Activated T-helper 1 cell treated with Interleukin-2 at 50 U/mL for 16 hours (primary cell): ENCODE data around the gene TRPC4AP.
"Not testable (repeated sequence)": the region's sequence is repeated elsewhere in the genome, so short reads cannot be mapped to it uniquely, and the experiment has no call there.

Experiments used
- DNase-seq: peaks from one replicate; pipeline ENCODE4 v3.0.0-alpha.2; 2020; ENCODE audit warnings: low read depth

Gene TRPC4AP

GRCh38 chr20:35055445-35056276, 36.9 kb downstream of the TRPC4AP start:
- no peak for DNase-seq

- DNase-seq: no peak
These were observed 37.8 kb downstream of the TRPC4AP start for GRCh38 chr20:35054814-35055213.

GRCh38 chr20:35052616-35053015, 40.0 kb downstream of the TRPC4AP start:
- DNase-seq: not testable (repeated sequence)

GRCh38 chr20:35049776-35050352, 42.7 kb downstream of the TRPC4AP start:
- no peak for DNase-seq

GRCh38 chr20:35048739-35049138, 43.9 kb downstream of the TRPC4AP start:
- no peak for DNase-seq

GRCh38 chr20:35042268-35042667, 50.3 kb downstream of the TRPC4AP start:
- no peak for DNase-seq

- no peak for DNase-seq
These were observed 52.0 kb downstream of the TRPC4AP start for GRCh38 chr20:35040646-35041045.

- DNase-seq: no peak
These were observed 52.6 kb downstream of the TRPC4AP start for GRCh38 chr20:35039846-35040489.

GRCh38 chr20:35039146-35039545, 53.5 kb downstream of the TRPC4AP start:
- no peak for DNase-seq

GRCh38 chr20:35034145-35034544, 58.5 kb downstream of the TRPC4AP start:
- no peak for DNase-seq

GRCh38 chr20:35030136-35030535, 62.5 kb downstream of the TRPC4AP start:
- no peak for DNase-seq

- DNase-seq: no peak
These were observed 65.3 kb downstream of the TRPC4AP start for GRCh38 chr20:35027301-35027700.

GRCh38 chr20:35025116-35025515, 67.5 kb downstream of the TRPC4AP start:
- DNase-seq: no peak

GRCh38 chr20:35023624-35024023, 69.0 kb downstream of the TRPC4AP start:
- DNase-seq: no peak

- no peak for DNase-seq
These were observed 70.8 kb downstream of the TRPC4AP start for GRCh38 chr20:35021831-35022230.

- DNase-seq: no peak
These were observed 71.5 kb downstream of the TRPC4AP start for GRCh38 chr20:35021063-35021462.

- DNase-seq: no peak
These were observed 72.3 kb downstream of the TRPC4AP start for GRCh38 chr20:35020108-35020928.

- no peak for DNase-seq
These were observed 73.8 kb downstream of the TRPC4AP start for GRCh38 chr20:35018590-35019371.

- no peak for DNase-seq
These were observed 75.3 kb downstream of the TRPC4AP start for GRCh38 chr20:35017099-35017835.

- no peak for DNase-seq
These were observed 76.8 kb downstream of the TRPC4AP start for GRCh38 chr20:35015863-35016193.

- no peak for DNase-seq
These were observed 78.1 kb downstream of the TRPC4AP start for GRCh38 chr20:35014537-35014936.
